HFFc6 (cell line): ENCODE measurements around the gene EXOC4. TPM values are rescaled to one million over a fixed set of nuclear protein-coding genes. Genes with fewer than 3 reads are reported as not detected.

Source experiments
- DNase-seq: peaks from one replicate; pipeline ENCODE4 v3.0.0-alpha.2; 2018
- H3K27ac Mint-ChIP-seq: 2 replicates; pipeline ENCODE4 v1.8.0; 2020; ENCODE audit warnings: mild to moderate bottlenecking, mixed read lengths
- H3K27me3 Mint-ChIP-seq: 2 replicates; pipeline ENCODE4 v1.8.0; 2021; ENCODE audit warnings: mild to moderate bottlenecking, moderate library complexity, mixed read lengths; ENCODE audit not compliant: insufficient read depth
- H3K36me3 Mint-ChIP-seq: 2 replicates; pipeline ENCODE4 v1.8.0; 2021; ENCODE audit warnings: low read depth, mixed read lengths
- H3K4me1 Mint-ChIP-seq: 2 replicates; pipeline ENCODE4 v1.8.0; 2020; ENCODE audit warnings: low read depth, mixed read lengths
- H3K4me3 Mint-ChIP-seq: 2 replicates; pipeline ENCODE4 v1.8.0; 2020; ENCODE audit warnings: mild to moderate bottlenecking, moderate library complexity, mixed read lengths
- H3K9me3 Mint-ChIP-seq: 2 replicates; pipeline ENCODE4 v1.8.0; 2020; ENCODE audit warnings: mild to moderate bottlenecking, mixed read lengths
- total RNA-seq, 6 experiments: library from RNA; stranded (reverse); fragmentation: NEBNext Ultra II Directional; extraction: Animal tissue kit (Norgen Biotek cat#: 25700); gene quantifications; 2 replicates in 1 of 6; 3 replicates in 5 of 6; pipeline ENCODE4 v1.2.3, GENCODE V29; 2021
- TF ChIP-seq, protein P1 (sequence below): fragments of 200-600 bp; sonication (generic); IDR thresholded peaks from 2 replicates; pipeline ENCODE4 v1.5.0; 2021; ENCODE audit warnings: antibody characterized with exemption, mild to moderate bottlenecking

Gene EXOC4
- total RNA-seq, 6 experiments from 2014 or later = 57.6 to 67.6 (median 61.4) TPM

DNA sequence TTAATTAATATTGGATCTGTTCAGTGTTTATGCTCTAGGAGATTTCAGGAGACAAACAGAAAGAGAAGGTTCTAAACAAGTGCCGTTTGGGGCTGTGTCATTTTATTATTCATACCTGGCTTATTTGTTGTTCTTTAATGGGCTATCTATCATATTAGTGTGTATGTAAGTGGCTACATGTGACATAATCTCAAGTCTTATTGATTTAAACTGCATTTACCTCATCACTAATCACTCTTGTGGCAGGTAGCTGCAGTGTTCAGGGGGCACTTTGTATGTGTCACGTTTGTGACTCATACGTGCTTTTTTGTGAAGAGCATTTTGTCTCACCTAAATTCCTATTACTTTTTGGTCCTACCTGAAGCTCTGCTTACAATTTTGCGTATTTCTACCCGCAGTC lies 95.4 kb downstream of the EXOC4 start:
- peaks cover 1% of the 10 kb centered on the region for H3K9me3 Mint-ChIP-seq
- peaks cover 8% of the 10 kb centered on the region for H3K4me1 Mint-ChIP-seq
- H3K4me3 Mint-ChIP-seq = no peak overlapping the region
- TF ChIP-seq, protein P1, sequence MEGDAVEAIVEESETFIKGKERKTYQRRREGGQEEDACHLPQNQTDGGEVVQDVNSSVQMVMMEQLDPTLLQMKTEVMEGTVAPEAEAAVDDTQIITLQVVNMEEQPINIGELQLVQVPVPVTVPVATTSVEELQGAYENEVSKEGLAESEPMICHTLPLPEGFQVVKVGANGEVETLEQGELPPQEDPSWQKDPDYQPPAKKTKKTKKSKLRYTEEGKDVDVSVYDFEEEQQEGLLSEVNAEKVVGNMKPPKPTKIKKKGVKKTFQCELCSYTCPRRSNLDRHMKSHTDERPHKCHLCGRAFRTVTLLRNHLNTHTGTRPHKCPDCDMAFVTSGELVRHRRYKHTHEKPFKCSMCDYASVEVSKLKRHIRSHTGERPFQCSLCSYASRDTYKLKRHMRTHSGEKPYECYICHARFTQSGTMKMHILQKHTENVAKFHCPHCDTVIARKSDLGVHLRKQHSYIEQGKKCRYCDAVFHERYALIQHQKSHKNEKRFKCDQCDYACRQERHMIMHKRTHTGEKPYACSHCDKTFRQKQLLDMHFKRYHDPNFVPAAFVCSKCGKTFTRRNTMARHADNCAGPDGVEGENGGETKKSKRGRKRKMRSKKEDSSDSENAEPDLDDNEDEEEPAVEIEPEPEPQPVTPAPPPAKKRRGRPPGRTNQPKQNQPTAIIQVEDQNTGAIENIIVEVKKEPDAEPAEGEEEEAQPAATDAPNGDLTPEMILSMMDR = no peak
- no peak for DNase-seq
- no peaks in the 10 kb centered on the region for H3K27me3 Mint-ChIP-seq
- H3K27ac Mint-ChIP-seq = no peak overlapping the region
- peaks cover 33% of the 10 kb centered on the region for H3K36me3 Mint-ChIP-seq

DNA sequence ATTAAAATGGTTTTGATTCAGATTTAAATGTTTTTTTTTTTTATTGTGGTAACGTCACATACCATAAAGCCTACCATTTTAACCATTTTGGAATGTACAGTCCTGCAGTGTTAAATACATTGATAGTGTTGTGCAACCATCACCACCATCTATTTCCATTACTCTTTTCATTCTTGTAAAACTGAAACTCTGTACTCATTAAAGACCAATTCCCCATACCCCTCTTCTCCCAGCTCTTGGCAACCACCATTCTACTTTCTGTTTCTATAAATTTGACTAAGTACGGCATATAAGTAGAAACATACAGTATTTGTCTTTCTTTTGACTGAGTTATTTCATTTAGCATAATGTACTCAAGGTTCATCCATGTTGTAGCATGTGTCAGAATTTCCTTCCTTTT lies 96.2 kb downstream of the EXOC4 start:
- TF ChIP-seq, protein P1 = no peak
- Mint-ChIP-seq H3K4me1 (peaks cover 13% of the 10 kb centered on the region), H3K9me3 (peaks cover 10% of the 10 kb centered on the region), H3K4me3 (no peak overlapping the region), H3K36me3 (peaks cover 42% of the 10 kb centered on the region), H3K27ac (no peak overlapping the region), H3K27me3 (no peaks in the 10 kb centered on the region; the same call in 1 of the 2 replicates)
- no peak for DNase-seq

DNA sequence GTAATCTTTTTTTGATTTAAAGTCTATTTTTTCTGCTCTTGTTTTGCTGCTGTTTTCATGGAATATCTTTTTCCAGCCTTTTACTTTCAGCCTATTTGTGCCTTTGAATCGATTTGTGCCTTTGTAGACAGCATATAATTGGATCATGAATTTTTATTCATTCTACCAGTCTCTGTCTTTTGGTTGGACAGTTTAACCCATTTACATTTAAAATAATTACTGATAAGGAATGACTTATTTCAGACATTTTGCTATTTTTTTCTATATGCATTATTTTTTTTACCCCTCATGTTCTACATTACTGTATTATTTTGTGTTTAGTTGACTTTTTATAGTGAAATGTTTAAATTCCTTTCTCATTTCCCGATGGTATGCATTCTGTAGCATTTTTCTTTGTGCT lies 99.6 kb downstream of the EXOC4 start:
- peaks cover 54% of the 10 kb centered on the region for H3K36me3 Mint-ChIP-seq
- H3K4me3 Mint-ChIP-seq = no peak overlapping the region
- H3K27ac Mint-ChIP-seq = no peak overlapping the region
- peaks cover 31% of the 10 kb centered on the region for H3K4me1 Mint-ChIP-seq
- no peak for DNase-seq
- peaks cover 11% of the 10 kb centered on the region for H3K9me3 Mint-ChIP-seq
- TF ChIP-seq, protein P1 = no peak
- no peaks in the 10 kb centered on the region; the same call in 1 of the 2 replicates for H3K27me3 Mint-ChIP-seq

DNA sequence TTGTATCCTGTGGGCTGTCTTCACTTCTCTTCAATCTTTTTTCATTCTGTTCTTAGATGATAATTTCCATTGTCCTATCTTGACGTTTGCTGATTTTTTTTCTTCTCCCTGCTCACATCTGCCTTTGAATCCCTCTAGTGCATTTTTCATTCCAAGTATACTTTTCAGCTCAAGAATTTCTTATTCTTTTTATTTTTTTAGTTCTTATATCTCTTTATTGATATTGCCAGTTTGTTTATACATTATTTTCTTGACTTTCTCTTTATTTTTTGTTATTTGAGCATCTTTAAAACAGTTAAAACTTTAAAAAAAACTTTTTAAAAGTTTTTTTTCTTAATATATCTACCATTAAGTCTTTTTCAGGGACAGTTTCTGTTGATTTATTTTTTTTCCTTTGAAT lies 100.9 kb downstream of the EXOC4 start:
- H3K27me3 Mint-ChIP-seq = no peaks in the 10 kb centered on the region; the same call in 1 of the 2 replicates
- no peak overlapping the region for H3K4me3 Mint-ChIP-seq
- H3K9me3 Mint-ChIP-seq = peaks cover 11% of the 10 kb centered on the region
- peak overlapping the region; percentile 84; the same call in 1 of the 2 replicates for H3K27ac Mint-ChIP-seq
- peaks cover 39% of the 10 kb centered on the region for H3K4me1 Mint-ChIP-seq
- TF ChIP-seq, protein P1 = no peak
- DNase-seq = no peak
- H3K36me3 Mint-ChIP-seq = peaks cover 54% of the 10 kb centered on the region

DNA sequence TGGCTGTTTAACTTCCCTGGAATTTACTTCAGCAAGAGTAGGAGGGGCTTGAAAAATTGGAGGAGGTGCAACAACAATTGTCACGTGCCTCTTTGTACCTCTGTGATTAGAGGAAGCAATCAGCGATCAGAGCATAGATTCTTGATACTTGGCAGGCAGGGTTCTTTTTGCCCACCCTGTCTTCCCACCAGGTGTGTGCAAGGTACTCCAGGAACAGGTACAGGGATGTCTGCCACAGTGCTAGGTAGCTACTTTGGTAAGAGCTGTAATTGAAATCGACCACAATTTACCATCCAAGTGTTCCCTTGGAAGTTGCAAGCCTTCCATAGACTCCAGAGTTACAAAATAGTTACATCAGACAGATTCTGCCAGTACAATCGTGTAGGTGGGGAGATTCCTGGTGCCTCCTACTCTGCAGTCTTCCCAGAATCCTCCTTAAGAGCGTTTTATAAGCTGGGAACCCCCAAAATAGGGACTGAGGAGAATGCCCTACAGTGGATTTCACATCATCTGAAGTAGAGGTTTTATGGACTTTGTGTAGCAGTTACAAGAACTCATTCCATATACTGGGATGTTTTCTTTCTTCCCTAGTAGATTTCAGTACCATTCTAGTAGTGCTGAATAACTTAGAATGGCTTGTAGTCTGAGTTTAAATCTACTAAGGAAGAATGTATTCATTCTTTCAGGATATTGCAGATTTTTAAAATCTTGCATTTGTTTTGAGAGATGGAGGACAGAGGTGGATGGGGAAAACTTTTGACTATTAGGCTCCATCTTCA lies 101.9 kb downstream of the EXOC4 start:
- H3K4me3 Mint-ChIP-seq = peak overlapping the region; percentile 59; the same call in 1 of the 2 replicates
- H3K4me1 Mint-ChIP-seq = peaks cover 49% of the 10 kb centered on the region
- peaks cover 11% of the 10 kb centered on the region for H3K9me3 Mint-ChIP-seq
- H3K27ac Mint-ChIP-seq = peak overlapping the region; percentile 84
- TF ChIP-seq, protein P1 = no peak
- H3K27me3 Mint-ChIP-seq = no peaks in the 10 kb centered on the region; the same call in 1 of the 2 replicates
- no peak for DNase-seq
- H3K36me3 Mint-ChIP-seq = peaks cover 46% of the 10 kb centered on the region
